K562 (cell line): ENCODE results near the gene ZNF668. TPM values are rescaled to one million over a fixed set of nuclear protein-coding genes. Genes with fewer than 3 reads are reported as not detected.

Experiments
- ARID2 ChIP-seq: fragments of 450-650 bp; IDR thresholded peaks from 2 replicates; pipeline ENCODE4 v1.6.1; 2017; ENCODE audit warnings: antibody characterized with exemption, mild to moderate bottlenecking
- CBFB ChIP-seq: sonication (generic); formaldehyde crosslinking; IDR thresholded peaks from 2 replicates; pipeline ENCODE4 v1.4.0; 2020; ENCODE audit warnings: mild to moderate bottlenecking, missing genetic modification reagents
- CCAR2 ChIP-seq: fragments of 200-400 bp; formaldehyde crosslinking; IDR thresholded peaks from 2 replicates; pipeline ENCODE4 v1.6.1; 2017; ENCODE audit warnings: mild to moderate bottlenecking, low read depth, low read length
- CCNT2 ChIP-seq: IDR thresholded peaks from 2 replicates; pipeline ENCODE4 v1.6.1; 2011; ENCODE audit warnings: borderline replicate concordance, low read depth, mild to moderate bottlenecking, moderate library complexity, mixed read lengths, low read length; ENCODE audit not compliant: insufficient read length; ENCODE audit errors: extremely low read depth
- CHD2 ChIP-seq: IDR thresholded peaks from 2 replicates; pipeline ENCODE4 v1.6.1; 2011; ENCODE audit warnings: low read depth, low read length
- CREM ChIP-seq: IDR thresholded peaks from 2 replicates; pipeline ENCODE4 v1.6.1; 2014; ENCODE audit warnings: antibody characterized with exemption, low read depth
- ELF1 ChIP-seq: fragments of 200-800 bp; sonication (Bioruptor generic); IDR thresholded peaks from 2 replicates; pipeline ENCODE4 v1.6.1; 2016; ENCODE audit warnings: missing genetic modification characterization, missing compliant biosample characterization
- ESRRB ChIP-seq: fragments of 250-450 bp; sonication (Bioruptor Pico); IDR thresholded peaks from 2 replicates; pipeline ENCODE4 v1.5.0; 2020; ENCODE audit warnings: mild to moderate bottlenecking, moderate library complexity, borderline replicate concordance
- KHSRP ChIP-seq: fragments of 450-650 bp; IDR thresholded peaks from 2 replicates; pipeline ENCODE4 v1.6.1; 2017
- MTF1 ChIP-seq: fragments of 250-450 bp; sonication (Bioruptor Pico); IDR thresholded peaks from 2 replicates; pipeline ENCODE4 v1.9.0; 2021; ENCODE audit warnings: moderate library complexity, mild to moderate bottlenecking, inconsistent platforms, borderline replicate concordance
- SIX5 ChIP-seq, 2 experiments: IDR thresholded peaks; 2 replicates each; pipeline ENCODE4 v1.6.1; 2011; ENCODE audit warnings: low read length in 2 of 2, borderline replicate concordance in 1 of 2, low read depth in 1 of 2, mild to moderate bottlenecking in 1 of 2, moderate library complexity in 1 of 2; ENCODE audit not compliant: insufficient read depth in 1 of 2
- SMARCB1 ChIP-seq: IDR thresholded peaks from 2 replicates; pipeline ENCODE4 v1.6.1; 2011; ENCODE audit warnings: improper control_type of control experiment, low read depth; ENCODE audit not compliant: insufficient read length
- SMARCC2 ChIP-seq: fragments of 450-650 bp; IDR thresholded peaks from 2 replicates; pipeline ENCODE4 v1.6.1; 2017; ENCODE audit warnings: antibody characterized with exemption, moderate library complexity, mild to moderate bottlenecking, low read depth
- YBX1 ChIP-seq: fragments of 450-650 bp; IDR thresholded peaks from 2 replicates; pipeline ENCODE4 v1.7.1; 2016; ENCODE audit warnings: mild to moderate bottlenecking
- ZNF217 ChIP-seq: sonication (generic); formaldehyde crosslinking; IDR thresholded peaks from 2 replicates; pipeline ENCODE4 v1.8.0; 2022; ENCODE audit warnings: mild to moderate bottlenecking, missing genetic modification reagents
- ZNF324 ChIP-seq: fragments of 250-450 bp; sonication (Bioruptor Pico); IDR thresholded peaks from 2 replicates; pipeline ENCODE4 v1.4.0; 2020; ENCODE audit warnings: mild to moderate bottlenecking
- ZNF347 ChIP-seq: fragments of 450-650 bp; formaldehyde crosslinking; IDR thresholded peaks from 2 replicates; pipeline ENCODE4 v1.4.0; 2020; ENCODE audit warnings: low read depth, mild to moderate bottlenecking, moderate library complexity
- ZNF436 ChIP-seq: fragments of 250-450, 450-650 bp; sonication (Bioruptor Pico); formaldehyde crosslinking; IDR thresholded peaks from 2 replicates; pipeline ENCODE4 v1.7.0; 2020; ENCODE audit warnings: mild to moderate bottlenecking
- ZNF586 ChIP-seq: fragments of 450-650 bp; formaldehyde crosslinking; conservative IDR thresholded peaks from 2 replicates; pipeline ENCODE4 v1.4.0; 2020; ENCODE audit warnings: mild to moderate bottlenecking, moderate library complexity
- polyA plus RNA-seq, 8 experiments: library from polyadenylated mRNA; depleted of rRNA in 4 of 8; stranded (reverse) in 5 of 8; unstranded in 3 of 8; fragments of >200 nt; fragmentation: Nextera tagmentation in 2 of 8; fragmentation: Illumina TruSeq in 1 of 8; extraction: Ambion mirVana in 2 of 8; extraction: Trizol in 1 of 8; gene quantifications; 2 replicates each; pipeline versions ENCODE4 v1.2.1 to v1.2.3, GENCODE V29; 2011 to 2014; ENCODE audit warnings: inconsistent platforms in 1 of 8, missing spikeins in 1 of 8
- total RNA-seq, 7 experiments: library from RNA; depleted of rRNA in 6 of 7; stranded (reverse); fragments of >200 nt in 6 of 7; fragmentation: Illumina TruSeq in 2 of 7; extraction: Trizol in 2 of 7; gene quantifications; 2 replicates each; pipeline versions ENCODE4 v1.2.1 to v1.2.3, GENCODE V29; 2011 to 2021; ENCODE audit warnings: low replicate concordance in 1 of 7
- TF ChIP-seq, protein P1 (sequence below): fragments of 250-450 bp; sonication (Bioruptor Pico); IDR thresholded peaks from 2 replicates; pipeline ENCODE4 v1.5.0; 2021
- TF ChIP-seq, protein P2 (sequence below): sonication (generic); formaldehyde crosslinking; IDR thresholded peaks from 2 replicates; pipeline ENCODE4 v1.4.0; 2020; ENCODE audit warnings: mild to moderate bottlenecking, missing genetic modification reagents
- TF ChIP-seq, protein P3 (sequence below): fragments of 150-350 bp; conservative IDR thresholded peaks from 2 replicates; pipeline ENCODE4 v1.6.1; 2014; ENCODE audit warnings: low read length

The ZNF668 gene
- total and polyA plus RNA-seq, 9 of the 15 experiments (the other 6 are each of a cell fraction or from before 2014, with no cell fraction given), result 0.04 to 15.3 (median 3.8) TPM; not detected in 1

DNA sequence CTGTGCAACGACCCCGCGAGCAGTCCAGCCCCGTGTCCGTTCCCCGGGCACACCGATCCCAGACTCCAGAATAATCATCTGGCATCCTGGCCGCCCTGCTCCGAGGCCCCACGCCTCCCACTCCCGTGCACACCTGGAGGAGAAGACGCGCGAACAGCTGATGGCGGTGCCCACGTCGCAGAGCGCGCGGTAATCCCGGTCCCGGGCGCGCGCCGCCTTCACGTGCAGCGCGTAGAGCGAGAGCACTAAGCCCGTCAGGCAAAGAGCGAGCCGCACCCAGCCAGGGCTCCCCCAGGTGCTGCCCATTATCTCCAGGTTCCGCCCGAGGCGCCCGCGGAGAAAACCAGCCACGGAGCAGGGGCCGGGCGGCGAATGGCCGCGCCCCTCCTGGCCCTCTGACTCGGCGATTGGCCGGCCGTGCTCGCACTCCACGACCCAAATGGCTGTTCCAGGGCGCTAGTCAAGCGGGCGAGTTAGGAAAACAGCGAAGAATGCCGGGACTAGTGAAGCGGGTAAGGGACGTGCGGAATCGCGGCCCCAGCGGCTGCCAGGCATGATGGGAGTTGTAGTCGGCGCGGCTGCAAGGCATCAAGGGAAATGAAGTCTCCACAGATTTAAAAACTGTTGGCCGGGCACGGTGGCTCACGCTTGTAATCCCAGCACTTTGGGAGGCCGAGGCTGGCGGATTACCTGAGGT is 20.5 kb upstream of the ZNF668 start, which contains the start of gene VKORC1 (continued):
- TF ChIP-seq, protein P1, sequence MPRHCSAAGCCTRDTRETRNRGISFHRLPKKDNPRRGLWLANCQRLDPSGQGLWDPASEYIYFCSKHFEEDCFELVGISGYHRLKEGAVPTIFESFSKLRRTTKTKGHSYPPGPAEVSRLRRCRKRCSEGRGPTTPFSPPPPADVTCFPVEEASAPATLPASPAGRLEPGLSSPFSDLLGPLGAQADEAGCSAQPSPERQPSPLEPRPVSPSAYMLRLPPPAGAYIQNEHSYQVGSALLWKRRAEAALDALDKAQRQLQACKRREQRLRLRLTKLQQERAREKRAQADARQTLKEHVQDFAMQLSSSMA, result no peak
- no peak for TF ChIP-seq ARID2
- TF ChIP-seq CCAR2, result no peak
- 0 out of 2 replicates have a peak, but pooled peaks have one; percentile 19 for TF ChIP-seq CBFB (CRISPR knock-in tag)
- TF ChIP-seq ZNF324 (CRISPR knock-in tag), result no peak
- no peak for TF ChIP-seq YBX1
- TF ChIP-seq SMARCB1, result no peak
- TF ChIP-seq SMARCC2, result no peak
- TF ChIP-seq ZNF347 (CRISPR knock-in tag), result no peak
- TF ChIP-seq ZNF586, result no peak
- no peak for TF ChIP-seq KHSRP
- no peak for TF ChIP-seq ZNF217 (CRISPR knock-in tag)
- peak; percentile 79 for TF ChIP-seq CREM
- no peak for TF ChIP-seq ZNF436 (CRISPR knock-in tag)
- no peak for TF ChIP-seq ESRRB (CRISPR knock-in tag)
- TF ChIP-seq ELF1 (tag), result no peak
- TF ChIP-seq, protein P2, sequence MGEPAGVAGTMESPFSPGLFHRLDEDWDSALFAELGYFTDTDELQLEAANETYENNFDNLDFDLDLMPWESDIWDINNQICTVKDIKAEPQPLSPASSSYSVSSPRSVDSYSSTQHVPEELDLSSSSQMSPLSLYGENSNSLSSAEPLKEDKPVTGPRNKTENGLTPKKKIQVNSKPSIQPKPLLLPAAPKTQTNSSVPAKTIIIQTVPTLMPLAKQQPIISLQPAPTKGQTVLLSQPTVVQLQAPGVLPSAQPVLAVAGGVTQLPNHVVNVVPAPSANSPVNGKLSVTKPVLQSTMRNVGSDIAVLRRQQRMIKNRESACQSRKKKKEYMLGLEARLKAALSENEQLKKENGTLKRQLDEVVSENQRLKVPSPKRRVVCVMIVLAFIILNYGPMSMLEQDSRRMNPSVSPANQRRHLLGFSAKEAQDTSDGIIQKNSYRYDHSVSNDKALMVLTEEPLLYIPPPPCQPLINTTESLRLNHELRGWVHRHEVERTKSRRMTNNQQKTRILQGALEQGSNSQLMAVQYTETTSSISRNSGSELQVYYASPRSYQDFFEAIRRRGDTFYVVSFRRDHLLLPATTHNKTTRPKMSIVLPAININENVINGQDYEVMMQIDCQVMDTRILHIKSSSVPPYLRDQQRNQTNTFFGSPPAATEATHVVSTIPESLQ, result no peak
- TF ChIP-seq CHD2, result peak; percentile 14; the same call in 1 of the 2 replicates
- peak; percentile 79 to 80; a peak in 3 of 4 replicates for TF ChIP-seq SIX5 (IDR thresholded peaks at IDR 0.05; ENCODE audit: borderline replicate concordance in 1 of 2, insufficient read depth in 1 of 2, low read depth in 1 of 2, low read length in 2 of 2)
- TF ChIP-seq, protein P3, sequence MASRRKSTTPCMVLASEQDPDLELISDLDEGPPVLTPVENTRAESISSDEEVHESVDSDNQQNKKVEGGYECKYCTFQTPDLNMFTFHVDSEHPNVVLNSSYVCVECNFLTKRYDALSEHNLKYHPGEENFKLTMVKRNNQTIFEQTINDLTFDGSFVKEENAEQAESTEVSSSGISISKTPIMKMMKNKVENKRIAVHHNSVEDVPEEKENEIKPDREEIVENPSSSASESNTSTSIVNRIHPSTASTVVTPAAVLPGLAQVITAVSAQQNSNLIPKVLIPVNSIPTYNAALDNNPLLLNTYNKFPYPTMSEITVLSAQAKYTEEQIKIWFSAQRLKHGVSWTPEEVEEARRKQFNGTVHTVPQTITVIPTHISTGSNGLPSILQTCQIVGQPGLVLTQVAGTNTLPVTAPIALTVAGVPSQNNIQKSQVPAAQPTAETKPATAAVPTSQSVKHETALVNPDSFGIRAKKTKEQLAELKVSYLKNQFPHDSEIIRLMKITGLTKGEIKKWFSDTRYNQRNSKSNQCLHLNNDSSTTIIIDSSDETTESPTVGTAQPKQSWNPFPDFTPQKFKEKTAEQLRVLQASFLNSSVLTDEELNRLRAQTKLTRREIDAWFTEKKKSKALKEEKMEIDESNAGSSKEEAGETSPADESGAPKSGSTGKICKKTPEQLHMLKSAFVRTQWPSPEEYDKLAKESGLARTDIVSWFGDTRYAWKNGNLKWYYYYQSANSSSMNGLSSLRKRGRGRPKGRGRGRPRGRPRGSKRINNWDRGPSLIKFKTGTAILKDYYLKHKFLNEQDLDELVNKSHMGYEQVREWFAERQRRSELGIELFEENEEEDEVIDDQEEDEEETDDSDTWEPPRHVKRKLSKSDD, result no peak
- no peak for TF ChIP-seq MTF1 (CRISPR knock-in tag)
- TF ChIP-seq CCNT2, result peak; percentile 84
